Occipital lobe (tissue), 2 donors: ENCODE results near the gene OPCML. TPM values are rescaled to one million over a fixed set of nuclear protein-coding genes. Genes with fewer than 3 reads are reported as not detected.

Experiments used
- DNase-seq: peaks from one replicate; lab custom pipeline; 2025; lab: John Stamatoyannopoulos, UW
- total RNA-seq: library from RNA; depleted of rRNA; stranded (reverse); fragments of >200 nt; gene quantifications from one replicate; pipeline ENCODE4 v1.2.3, GENCODE V29; 2014

OPCML gene
- total RNA-seq, 1 donor from 2014 or later = 65.5 TPM

DNA sequence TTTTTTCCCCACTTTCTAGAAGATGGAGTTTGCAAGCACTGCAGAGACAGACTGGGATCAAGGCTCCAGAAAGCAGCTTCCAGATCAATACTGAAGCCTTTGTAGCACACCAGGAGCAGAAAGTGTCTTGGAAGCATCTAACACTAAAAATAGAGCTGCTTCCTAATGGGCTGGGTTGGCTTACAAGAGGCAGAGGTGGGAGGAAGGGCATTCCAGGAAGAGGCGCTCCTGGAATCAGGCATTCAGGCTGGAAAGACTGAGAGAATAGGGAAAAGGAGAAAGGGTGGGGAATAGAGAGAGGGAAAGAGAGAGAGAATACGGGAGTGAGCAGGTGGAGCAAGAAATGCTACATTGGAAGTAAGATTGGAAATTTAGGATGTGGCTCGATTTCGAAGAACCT, 395.9 kb downstream of the OPCML start:
- no peak for DNase-seq

DNA sequence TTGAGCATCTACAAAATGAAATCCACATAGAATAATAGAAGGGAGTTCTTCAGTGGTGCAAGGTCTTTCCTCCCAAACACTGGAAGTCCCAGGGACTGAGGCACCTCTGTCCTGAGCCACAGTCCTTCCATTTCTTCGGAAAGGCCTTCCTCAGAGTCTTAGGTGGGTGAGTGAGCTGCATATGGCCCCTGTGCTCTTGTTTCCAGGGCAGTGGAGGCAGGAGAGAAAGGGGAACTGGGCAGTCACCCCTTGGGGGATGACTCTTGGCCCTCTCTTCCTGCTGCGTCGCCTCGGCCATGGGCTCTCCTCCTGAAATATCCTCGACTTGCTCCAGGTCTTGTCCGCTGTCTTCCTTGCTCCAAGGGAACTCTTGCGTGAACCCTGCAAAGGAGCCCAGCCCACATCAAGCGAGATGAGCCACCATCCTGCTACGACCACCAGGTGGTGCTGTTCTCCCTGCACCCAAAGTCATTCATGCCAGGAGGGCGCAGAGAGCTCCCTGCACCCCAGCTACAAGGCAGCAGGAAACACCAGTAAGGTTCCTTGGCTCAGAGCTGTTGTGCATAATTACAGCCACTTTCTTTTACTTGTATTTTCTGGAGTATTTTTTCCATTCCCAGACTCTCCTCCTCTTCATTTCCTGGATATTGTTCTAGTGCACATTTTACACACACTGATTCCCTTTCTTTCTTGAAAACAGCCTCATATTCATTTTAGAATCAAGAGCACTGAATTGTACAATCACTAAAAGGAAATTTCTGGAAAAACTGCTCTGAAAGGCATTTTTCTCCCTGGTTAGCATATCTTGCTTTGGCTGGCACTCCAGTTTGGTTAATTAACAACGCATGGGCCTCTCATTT, 397.8 kb downstream of the OPCML start:
- peak; percentile 41 for DNase-seq

DNA sequence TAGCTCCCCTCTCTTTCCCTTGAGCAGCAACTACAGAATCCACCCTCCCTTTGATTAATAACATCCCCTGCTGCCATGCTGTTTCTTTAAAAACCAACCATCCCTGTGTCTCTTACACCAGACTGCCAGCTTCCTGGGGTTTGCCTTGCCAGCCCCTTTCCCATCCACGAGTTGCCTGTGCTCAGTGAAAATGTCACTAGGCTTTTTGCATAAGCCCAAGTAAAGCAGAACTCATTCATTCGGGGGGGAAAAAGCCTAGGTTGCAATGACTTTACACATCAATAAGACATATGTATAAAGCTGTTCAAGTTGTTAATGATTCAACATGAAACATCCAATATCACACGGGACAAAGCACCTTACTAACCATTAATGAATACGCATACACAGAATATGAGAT, 398.7 kb downstream of the OPCML start:
- no peak for DNase-seq

DNA sequence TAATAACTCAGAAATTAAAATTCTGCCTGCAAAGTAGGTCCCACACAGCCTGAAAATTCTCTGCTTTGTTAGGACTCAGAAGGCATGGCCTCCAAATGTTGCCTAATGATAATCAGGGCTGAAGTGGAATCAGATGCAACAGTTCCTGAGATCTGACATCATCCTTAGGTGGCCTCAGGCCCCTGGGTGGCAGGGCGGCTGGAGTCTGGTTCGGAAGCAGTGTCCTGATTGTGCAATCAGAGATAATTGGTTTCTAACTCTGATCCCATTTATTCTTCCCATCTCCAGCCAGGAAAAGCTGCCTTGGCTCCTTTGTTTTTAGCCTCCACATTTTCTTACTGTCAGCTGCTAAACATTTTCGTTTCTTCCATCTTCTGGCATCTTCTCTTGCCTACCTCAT, 399.3 kb downstream of the OPCML start:
- DNase-seq = no peak

DNA sequence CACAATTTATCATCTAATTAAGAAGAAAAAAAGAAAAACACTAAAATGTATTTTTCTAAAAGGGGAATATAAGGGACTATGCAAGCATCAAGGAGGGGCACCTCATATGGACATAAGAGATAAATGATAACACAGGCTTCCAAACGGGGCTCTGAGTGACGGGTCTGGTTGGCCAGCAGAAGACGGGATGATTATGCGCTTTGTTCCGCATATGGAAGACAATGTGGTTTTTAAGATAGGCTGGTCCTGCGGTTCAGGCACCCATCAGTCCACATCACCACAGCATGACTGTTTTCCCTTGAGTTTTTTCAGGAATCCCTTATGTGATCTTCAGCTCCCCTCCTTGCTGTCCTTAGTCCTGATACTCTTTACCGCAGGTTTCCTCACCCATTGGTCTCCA, 404.6 kb downstream of the OPCML start:
- no peak for DNase-seq

DNA sequence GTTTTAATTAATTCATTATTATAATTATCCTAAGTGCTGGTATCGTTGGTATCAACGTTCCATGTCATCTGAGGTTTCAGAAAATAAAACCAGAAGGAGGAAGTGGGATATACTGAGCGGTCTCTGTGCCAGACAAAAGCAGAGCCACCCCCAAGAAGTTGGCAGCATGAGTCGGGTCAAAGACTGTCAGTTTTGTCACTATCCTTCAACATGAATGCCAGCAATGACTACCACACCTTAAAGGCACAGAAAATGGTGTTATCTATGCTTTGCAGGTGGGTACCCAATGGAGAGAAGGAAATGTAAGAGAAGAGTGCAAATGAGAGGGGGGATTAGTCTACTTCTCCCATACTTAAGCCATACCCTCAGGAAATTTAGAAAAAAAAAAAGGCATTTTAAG, 408.5 kb downstream of the OPCML start:
- no peak for DNase-seq

DNA sequence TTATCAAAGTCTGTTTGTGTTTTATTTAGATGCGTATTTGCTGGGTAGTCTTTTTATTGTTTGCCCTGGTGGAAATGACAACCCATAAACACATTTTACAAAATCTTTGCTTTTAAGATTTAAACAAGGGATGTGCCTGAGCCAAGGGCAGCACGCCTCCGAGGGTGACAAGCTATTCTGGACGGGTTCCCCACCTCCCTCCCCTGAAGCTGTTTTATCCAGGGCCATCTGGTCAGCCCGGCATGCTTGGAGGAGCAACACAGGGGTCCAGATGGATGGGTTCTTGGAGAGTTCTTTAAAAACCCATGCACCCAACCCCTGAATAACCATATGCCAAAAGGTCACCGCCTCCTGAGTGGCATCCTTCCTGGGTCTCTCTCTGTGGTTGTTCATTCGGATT, 408.9 kb downstream of the OPCML start:
- no peak for DNase-seq

DNA sequence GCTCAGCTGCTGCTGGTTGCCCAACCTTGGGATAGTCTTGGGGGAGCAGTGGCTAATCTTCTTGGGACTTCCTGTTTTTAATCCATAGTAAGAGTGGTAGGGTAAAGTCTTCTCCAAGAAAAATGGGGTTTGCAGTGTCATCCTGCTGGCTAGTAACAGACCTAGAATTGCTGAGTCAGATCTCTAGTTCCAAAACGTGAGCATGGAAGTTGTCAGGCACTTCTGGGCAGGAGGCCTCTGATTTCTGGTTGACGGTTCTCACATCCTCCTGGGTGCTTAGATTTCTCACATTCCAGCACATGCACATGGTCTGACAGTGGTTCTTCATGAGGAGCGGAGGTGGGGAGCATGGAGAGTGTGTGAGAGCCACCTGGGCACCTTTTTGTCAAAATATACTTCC, 410.0 kb downstream of the OPCML start:
- DNase-seq = no peak

DNA sequence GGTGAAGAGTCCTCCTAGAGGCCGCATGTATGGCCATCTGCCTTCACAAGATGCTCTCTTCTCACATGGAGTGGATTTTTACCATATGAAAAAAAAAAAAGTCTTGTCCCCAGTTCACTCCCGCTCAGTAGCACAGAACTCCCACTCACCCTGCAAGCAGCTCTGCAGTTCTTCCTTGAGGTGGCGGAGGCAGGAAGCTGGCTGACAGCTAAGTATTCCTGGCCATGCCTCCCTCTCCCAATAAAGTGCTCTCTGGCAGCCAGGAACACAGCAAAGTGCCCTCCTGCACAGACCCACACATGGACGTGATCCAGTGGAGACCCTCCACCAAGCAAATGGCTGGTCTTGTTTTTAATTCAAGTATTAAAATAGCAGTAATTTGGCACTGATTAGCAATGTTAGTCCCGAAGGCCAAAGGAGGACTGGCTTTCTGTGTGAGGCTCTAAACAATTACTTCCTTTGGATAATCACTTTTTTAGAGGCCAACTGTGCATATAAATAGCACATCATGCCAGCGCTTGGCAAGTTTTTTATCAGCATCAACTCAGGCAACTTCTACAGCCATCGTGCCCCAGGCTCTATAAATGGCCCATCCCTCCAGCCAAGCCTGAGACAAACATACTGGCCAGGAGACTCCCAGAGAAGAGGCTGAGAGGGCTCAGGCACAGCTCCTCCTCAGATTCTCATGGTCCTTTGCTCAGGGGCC, 413.6 kb downstream of the OPCML start:
- DNase-seq = peak; percentile 48

DNA sequence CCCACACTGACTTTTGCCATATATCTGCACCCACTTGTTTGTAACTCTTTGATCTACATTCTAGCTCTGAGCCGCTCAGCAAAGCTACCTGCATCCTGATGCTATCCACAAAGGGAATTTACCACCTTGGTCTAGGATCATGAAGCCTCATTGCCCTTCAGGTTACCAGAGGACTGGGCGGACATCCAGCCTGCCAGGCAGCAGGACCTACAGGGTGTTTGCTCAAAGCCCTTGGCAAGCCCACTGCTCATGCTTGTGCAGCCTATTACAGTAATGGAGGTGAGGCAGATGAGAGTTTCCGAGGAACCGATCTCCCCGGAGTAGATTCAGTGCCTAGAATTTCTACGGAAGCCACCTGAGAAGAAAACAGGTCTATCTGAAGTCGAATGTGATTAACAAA, 417.2 kb downstream of the OPCML start:
- no peak for DNase-seq

DNA sequence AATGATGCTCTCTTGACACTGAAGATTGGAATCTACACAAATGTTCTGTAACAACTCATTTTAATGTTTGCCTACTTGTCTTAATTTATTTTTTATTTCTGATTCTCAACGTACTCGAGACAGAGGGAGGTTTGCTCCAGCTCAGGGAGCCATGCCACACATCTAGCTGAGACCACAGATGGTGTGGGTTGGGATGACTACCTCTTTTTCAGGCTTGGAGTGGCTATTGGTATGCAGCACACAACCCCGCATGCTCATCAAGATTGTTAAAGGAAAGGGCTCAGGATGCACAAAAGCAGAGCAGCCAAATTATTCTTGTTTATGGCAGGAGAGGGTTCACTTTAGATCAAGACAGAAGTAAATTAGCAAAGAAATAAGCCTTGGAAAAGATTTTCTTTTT, 424.5 kb downstream of the OPCML start:
- DNase-seq = peak; percentile 40

DNA sequence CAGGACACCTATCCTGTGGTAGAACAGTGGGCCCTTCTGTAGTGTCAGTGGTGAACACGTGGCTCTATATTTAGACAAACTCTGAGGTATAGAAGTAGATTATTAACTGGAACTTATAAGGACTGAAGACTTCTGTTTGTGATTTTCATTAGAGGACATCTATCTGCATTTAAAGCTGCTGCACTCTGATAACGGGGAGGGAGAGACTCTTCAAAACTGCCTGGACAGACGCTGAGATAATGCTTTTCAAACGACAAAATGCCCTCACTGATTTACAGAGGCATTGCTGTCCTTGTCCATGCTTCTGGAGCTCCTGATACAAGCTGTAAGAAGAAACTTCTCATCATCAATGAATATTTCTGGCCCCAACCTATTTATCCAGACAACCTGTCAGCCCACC, 425.2 kb downstream of the OPCML start:
- no peak for DNase-seq

DNA sequence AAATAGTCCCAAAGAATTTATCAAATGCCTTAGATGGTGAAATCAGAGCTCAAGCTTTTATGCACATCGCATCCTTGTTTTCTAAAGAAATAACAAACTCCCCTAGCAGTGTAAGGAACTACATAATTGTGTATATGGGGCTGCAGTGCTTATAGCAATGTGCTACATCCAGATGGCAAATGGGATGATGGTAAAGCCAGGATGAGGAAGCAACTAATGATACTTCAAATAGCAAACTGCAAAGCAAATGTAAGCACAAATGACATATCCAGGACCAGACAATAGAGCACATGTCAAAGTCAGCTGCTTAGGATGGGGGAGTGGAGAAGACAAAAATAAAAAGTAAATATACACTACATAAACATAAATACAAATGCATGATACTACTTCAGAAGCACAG, 425.9 kb downstream of the OPCML start:
- DNase-seq = no peak

DNA sequence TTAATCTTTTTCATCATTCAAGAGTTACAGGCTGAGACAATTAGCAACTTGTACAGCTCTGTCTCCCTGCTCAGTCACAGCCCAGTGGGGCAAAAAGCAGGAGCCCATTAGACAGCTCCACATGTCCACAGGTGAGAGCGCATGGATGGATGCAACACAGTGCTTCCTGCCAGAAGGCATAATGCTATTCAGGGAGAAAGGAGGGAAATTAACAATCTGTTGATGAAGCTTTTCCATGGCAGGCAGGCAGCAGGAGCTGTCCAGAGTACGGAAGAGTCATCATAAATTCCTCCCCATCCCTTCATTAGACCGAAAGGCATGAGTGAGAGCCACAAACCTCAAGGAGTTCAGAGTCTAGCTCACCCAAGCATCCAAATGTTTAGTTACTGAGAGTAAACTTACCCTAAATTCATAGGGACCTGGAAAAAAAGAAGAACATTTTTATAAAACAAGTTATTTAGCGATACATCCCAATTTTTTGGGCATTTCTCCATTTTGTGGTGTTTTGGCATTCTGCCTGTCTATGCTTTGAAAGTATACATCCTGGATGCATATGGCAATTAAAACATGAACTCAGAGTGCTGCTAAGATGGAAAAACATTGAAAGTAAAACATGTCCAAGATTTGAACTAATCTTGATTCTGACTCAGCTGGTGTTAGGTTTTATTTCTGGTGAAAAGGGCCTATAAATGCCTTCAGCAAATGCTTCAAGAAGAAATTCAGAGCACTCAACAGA, 428.1 kb downstream of the OPCML start:
- DNase-seq = no peak

DNA sequence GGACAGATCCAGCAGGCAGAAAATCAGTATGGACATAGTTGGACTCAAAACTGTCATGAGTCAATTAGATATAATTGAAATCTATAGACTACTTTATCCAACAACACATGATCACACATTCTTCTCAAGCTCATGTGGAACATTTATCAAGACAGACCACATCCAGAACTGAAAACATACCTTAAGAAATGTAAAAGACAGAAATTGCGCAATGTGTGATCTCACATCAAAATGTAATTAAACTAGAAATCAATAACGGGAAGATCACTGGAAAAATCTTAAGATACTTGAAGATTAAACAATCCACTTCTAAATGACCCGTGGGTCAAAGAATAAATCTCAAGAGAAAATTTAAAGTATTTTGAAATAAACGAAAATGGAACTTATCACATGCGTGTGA, 435.3 kb downstream of the OPCML start:
- DNase-seq = no peak

DNA sequence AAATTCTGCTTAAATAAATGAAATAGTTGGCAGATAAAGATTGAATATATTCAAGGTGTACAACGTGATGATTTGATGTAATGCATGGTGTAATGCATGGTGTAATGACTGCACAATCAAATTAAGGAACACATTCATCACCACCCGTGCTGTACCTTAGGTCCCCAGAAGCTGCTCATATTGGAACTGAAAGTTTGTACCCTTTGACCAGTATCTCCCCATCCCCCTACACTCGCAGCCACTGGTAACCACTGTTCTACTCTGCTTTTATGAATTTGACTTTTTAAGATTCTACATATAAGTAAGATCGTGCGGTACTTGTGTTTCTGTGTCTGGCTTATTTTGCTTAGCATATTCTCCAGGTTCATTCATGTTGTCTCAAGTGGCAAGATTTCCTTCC, 445.8 kb downstream of the OPCML start:
- DNase-seq = no peak

DNA sequence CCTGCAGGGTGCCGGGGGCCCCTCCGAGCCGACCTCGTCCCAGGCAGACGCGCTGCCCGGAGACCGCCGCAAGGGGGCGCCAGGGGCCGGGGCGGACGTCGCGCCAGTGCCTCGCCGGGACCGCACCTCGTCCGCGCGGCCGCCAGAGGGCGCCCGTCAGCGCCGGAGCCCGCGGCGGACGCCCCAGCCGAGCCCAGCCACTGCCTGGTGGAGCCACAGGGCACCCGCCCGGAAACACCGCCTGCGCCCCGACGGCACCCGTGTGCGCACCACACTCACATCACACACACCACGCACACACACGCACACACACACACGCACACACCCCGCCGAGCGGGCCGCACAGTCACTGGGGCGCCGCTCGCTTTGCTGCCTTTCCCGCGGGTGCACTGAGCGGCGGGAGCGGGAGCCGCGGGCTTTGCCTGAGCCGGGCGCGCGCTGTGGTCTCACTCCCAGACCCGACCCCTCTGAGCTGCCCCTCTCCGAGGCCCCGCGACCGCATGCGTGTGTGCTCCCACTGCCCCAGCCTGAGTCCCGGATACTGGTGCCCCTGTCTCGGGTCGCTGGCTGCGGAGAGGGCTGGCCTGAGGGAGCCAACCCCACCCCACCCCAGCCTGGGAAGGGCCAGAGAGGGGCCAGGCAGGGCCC, 449.3 kb downstream of the OPCML start:
- DNase-seq = peak; percentile 46

DNA sequence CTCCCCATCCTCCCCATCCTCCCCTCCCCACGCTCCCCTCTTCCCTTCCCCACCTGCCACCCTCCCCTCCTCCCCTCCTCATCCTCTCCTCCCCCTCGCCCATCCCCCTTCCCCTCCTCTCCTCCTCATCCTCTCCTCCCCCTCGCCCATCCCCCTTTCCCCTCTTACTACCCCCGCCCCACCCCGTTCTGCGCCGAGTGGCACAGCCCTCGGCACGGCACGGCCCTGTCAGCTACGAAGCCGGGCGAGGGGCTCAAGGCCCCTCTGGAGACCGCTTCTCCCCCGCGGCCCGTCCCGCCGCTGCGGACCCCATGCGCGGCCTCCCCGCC, 449.9 kb downstream of the OPCML start:
- DNase-seq = no peak

DNA sequence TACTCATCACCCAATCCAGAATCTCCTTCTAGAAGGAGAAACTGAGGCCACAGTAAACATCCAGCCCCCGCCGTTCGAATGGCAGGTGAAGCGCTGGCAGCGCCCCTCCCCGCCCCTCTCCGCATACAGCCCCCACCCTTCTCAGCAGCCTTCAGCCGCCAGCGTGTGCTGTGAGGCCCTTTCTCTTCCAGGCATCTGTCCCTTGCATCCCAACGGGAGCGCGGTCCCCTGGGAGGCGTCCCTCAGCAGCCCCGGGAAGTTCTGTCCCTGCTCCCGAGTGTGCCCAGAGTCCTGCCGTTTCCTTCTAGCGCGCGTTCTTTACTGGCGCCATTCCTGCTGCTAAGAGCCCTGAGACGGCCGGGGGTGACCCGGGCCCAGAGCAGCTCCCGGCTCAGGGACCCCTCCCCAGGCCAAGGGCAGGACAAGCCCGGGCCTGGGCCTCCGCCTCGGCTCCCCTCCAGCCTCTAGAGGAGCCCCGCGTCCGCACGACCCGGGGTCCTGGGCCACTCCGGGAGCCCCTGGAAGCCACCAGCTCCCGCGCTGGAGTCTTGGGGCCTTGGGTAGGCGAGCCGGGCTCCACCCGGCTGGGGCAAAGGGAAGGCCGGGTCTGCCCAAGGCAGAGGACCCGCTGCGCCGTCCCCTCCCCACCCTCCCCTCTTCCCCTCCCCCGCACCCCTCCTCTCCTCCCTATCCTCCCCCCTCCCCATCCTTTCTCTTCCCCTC, 450.4 kb downstream of the OPCML start:
- DNase-seq = no peak

DNA sequence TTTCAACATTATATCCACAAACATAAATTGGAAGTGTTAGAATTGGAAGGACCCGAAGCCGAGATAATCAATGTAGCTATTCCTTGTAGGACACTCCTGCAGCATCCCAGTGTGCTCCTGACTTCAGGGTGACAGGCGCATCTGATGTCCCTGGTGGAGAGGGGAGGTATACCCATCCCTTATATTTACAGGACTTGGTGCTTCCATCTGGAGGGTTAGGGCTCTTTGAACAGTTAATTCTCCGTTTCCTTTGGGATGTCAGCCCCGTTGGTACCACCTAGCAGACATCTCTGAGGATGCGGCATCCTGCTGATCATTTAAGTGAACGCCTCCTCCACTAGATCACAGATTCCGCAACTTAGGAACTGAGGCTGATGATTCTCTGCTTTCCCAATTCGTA, 451.3 kb downstream of the OPCML start:
- DNase-seq = no peak
